Keratinocyte (primary cell): Measurements from ENCODE around the gene MYF6. TPM values are rescaled to one million over a fixed set of nuclear protein-coding genes. Genes with fewer than 3 reads are reported as not detected.

Source experiments
- DNase-seq: peaks from one replicate; pipeline ENCODE4 v3.0.0-alpha.2; 2011; ENCODE audit warnings: low read depth, missing footprints, low spot score
- FAIRE-seq: peaks from 2 replicates; lab custom pipeline; 2011; peaks lifted over from hg19 to GRCh38; lab: Jason Lieb, UNC
- H2AFZ ChIP-seq: 2 replicates; pipeline ENCODE4 v1.6.0; 2012; ENCODE audit warnings: low read length, control low read depth, inconsistent platforms; ENCODE audit not compliant: control insufficient read depth
- H3K27ac ChIP-seq: 2 replicates; pipeline ENCODE4 v1.5.1; 2011; ENCODE audit warnings: low read length; ENCODE audit not compliant: control insufficient read depth, insufficient read depth
- H3K27me3 ChIP-seq: 3 replicates; pipeline ENCODE4 v1.6.0; 2011; ENCODE audit warnings: low read length; ENCODE audit not compliant: control insufficient read depth, insufficient read depth; ENCODE audit errors: extremely low read depth
- H3K36me3 ChIP-seq, 2 experiments: 2 replicates in 1 of 2; 3 replicates in 1 of 2; pipeline ENCODE4 v1.5.1; 2011; ENCODE audit warnings: low read length in 2 of 2, mild to moderate bottlenecking in 1 of 2; ENCODE audit not compliant: control insufficient read depth in 2 of 2, insufficient read depth in 2 of 2; ENCODE audit errors: extremely low read depth in 1 of 2
- H3K4me1 ChIP-seq: 3 replicates; pipeline ENCODE4 v1.5.1; 2011; ENCODE audit warnings: low read length; ENCODE audit not compliant: control insufficient read depth, insufficient read depth; ENCODE audit errors: extremely low read depth
- H3K4me2 ChIP-seq: 3 replicates; pipeline ENCODE4 v1.6.0; 2011; ENCODE audit warnings: low read depth, low read length; ENCODE audit not compliant: control insufficient read depth, insufficient read depth; ENCODE audit errors: extremely low read depth
- H3K4me3 ChIP-seq, 3 experiments: fragments of 200-600 bp in 1 of 3; sonication (generic) in 1 of 3; 2 replicates in 2 of 3; 3 replicates in 1 of 3; pipeline ENCODE4 v1.5.1; 2011 to 2016; ENCODE audit warnings: low read length in 3 of 3, mild to moderate bottlenecking in 3 of 3, control low read depth in 2 of 3, inconsistent platforms in 1 of 3, low read depth in 1 of 3, mixed read lengths in 1 of 3, mixed run types in 1 of 3, moderate library complexity in 1 of 3; ENCODE audit not compliant: control insufficient read depth in 2 of 3, insufficient read depth in 2 of 3; ENCODE audit errors: extremely low read depth in 1 of 3
- H3K79me2 ChIP-seq: 2 replicates; pipeline ENCODE4 v1.6.0; 2012; ENCODE audit warnings: low read length; ENCODE audit not compliant: control insufficient read depth, insufficient read depth
- H3K9ac ChIP-seq: 3 replicates; pipeline ENCODE4 v1.6.0; 2011; ENCODE audit warnings: low read length; ENCODE audit not compliant: control insufficient read depth, insufficient read depth; ENCODE audit errors: extremely low read depth
- H3K9me1 ChIP-seq: 3 replicates; pipeline ENCODE4 v1.6.0; 2011; ENCODE audit warnings: low read length; ENCODE audit not compliant: control insufficient read depth, insufficient read depth; ENCODE audit errors: extremely low read depth
- H3K9me3 ChIP-seq: 2 replicates; pipeline ENCODE4 v1.5.1; 2012; ENCODE audit warnings: low read depth, low read length; ENCODE audit not compliant: control insufficient read depth
- H4K20me1 ChIP-seq: 3 replicates; pipeline ENCODE4 v1.6.0; 2011; ENCODE audit warnings: low read length; ENCODE audit not compliant: control insufficient read depth, insufficient read depth; ENCODE audit errors: extremely low read depth
- EZH2 ChIP-seq: IDR thresholded peaks from one replicate; pipeline ENCODE4 v1.6.1; 2012; ENCODE audit warnings: inconsistent platforms, mild to moderate bottlenecking, low read length, moderate library complexity
- dilution Hi-C: fragments of 300-500 bp; cut with MboI; formaldehyde crosslinking; loops from one replicate; pipeline ENCODE4 v1.7.0; 2020; ENCODE audit warnings: low sequenced_read_pairs; ENCODE audit not compliant: extremely low pct_ligation_motif_present
- polyA plus RNA-seq, 5 experiments: library from polyadenylated mRNA; depleted of rRNA in 3 of 5; stranded (reverse) in 3 of 5; stranded (forward) in 1 of 5; unstranded in 1 of 5; fragments of >200 nt; gene quantifications; 1 replicate in 1 of 5; 2 replicates in 3 of 5; 3 replicates in 1 of 5; pipeline versions ENCODE4 v1.2.1 to v1.2.3, GENCODE V29; 2011 to 2012; ENCODE audit warnings: missing spikeins in 2 of 5, low read depth in 1 of 5, low replicate concordance in 1 of 5
- TF ChIP-seq, protein P1 (sequence below), 3 experiments: IDR thresholded peaks in 1 of 3; conservative IDR thresholded peaks in 1 of 3; optimal IDR thresholded peaks in 1 of 3; 2 replicates in 2 of 3; 3 replicates in 1 of 3; pipeline versions ENCODE3 to v1.5.1; 2011; ENCODE audit warnings: low read length in 3 of 3, mild to moderate bottlenecking in 3 of 3, moderate library complexity in 2 of 3, control low read depth in 1 of 3, inconsistent platforms in 1 of 3; ENCODE audit not compliant: insufficient read depth in 2 of 3; ENCODE audit errors: extremely low read depth in 1 of 3

Gene MYF6
- polyA plus RNA-seq, 1 donor (not counting 4 experiments of a cell fraction or from before 2014, with no cell fraction given) = not detected

GRCh38 chr12:80676856-80677255, 30.6 kb upstream of the MYF6 start:
- no peaks in the 10 kb centered on the region for H3K79me2 ChIP-seq
- H3K9ac ChIP-seq = no peak overlapping the region
- H3K27me3 ChIP-seq = no peaks in the 10 kb centered on the region
- H4K20me1 ChIP-seq = no peaks in the 10 kb centered on the region
- TF ChIP-seq EZH2 = no peak
- TF ChIP-seq, protein P1, sequence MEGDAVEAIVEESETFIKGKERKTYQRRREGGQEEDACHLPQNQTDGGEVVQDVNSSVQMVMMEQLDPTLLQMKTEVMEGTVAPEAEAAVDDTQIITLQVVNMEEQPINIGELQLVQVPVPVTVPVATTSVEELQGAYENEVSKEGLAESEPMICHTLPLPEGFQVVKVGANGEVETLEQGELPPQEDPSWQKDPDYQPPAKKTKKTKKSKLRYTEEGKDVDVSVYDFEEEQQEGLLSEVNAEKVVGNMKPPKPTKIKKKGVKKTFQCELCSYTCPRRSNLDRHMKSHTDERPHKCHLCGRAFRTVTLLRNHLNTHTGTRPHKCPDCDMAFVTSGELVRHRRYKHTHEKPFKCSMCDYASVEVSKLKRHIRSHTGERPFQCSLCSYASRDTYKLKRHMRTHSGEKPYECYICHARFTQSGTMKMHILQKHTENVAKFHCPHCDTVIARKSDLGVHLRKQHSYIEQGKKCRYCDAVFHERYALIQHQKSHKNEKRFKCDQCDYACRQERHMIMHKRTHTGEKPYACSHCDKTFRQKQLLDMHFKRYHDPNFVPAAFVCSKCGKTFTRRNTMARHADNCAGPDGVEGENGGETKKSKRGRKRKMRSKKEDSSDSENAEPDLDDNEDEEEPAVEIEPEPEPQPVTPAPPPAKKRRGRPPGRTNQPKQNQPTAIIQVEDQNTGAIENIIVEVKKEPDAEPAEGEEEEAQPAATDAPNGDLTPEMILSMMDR (optimal IDR thresholded peaks at IDR 0.05 in 1 of 3, IDR thresholded peaks at IDR 0.05 in 1 of 3, conservative IDR thresholded peaks at IDR 0.05 in 1 of 3; ENCODE audit: extremely low read depth in 1 of 3, insufficient read depth in 2 of 3, low read length in 3 of 3) = no peak
- DNase-seq (no peak), FAIRE-seq (no peak)
- no peaks in the 10 kb centered on the region for H3K36me3 ChIP-seq
- H3K4me1 ChIP-seq = no peaks in the 10 kb centered on the region
- H3K9me1 ChIP-seq = no peaks in the 10 kb centered on the region
- no peaks in the 10 kb centered on the region for H3K9me3 ChIP-seq
- H3K4me2 ChIP-seq = no peak overlapping the region
- dilution Hi-C loops = no loop called here
- H3K4me3 ChIP-seq = no peak overlapping the region
- no peak overlapping the region for H3K27ac ChIP-seq
- H2AFZ ChIP-seq = no peak overlapping the region

DNA sequence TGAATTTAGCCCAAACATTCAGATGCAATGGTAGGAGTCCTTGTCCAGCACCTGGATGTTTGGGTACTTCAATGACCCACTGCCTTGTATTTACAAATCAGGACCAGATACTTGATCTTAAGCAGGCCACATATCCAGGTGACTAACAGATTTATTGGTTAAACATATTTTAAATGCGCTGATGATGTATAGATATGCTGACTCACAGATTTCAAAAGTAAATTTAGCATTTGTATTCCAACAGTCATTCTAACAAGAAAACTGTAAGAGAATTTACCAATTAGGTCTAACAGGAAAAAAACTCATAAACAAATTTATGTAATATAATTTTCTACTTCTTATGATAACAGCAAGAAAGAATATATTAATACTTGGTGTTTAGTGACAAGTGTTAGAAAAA, 29.4 kb upstream of the MYF6 start:
- dilution Hi-C loops = no loop called here
- H3K9me3 ChIP-seq = no peaks in the 10 kb centered on the region
- no peaks in the 10 kb centered on the region for H3K9me1 ChIP-seq
- TF ChIP-seq, protein P1 (optimal IDR thresholded peaks at IDR 0.05 in 1 of 3, IDR thresholded peaks at IDR 0.05 in 1 of 3, conservative IDR thresholded peaks at IDR 0.05 in 1 of 3; ENCODE audit: extremely low read depth in 1 of 3, insufficient read depth in 2 of 3, low read length in 3 of 3) = no peak
- TF ChIP-seq EZH2 = no peak
- H3K27me3 ChIP-seq = no peaks in the 10 kb centered on the region
- H3K9ac ChIP-seq = no peak overlapping the region
- DNase-seq (no peak), FAIRE-seq (no peak)
- no peaks in the 10 kb centered on the region for H3K36me3 ChIP-seq
- no peak overlapping the region for H3K4me2 ChIP-seq
- H2AFZ ChIP-seq = no peak overlapping the region
- no peaks in the 10 kb centered on the region for H4K20me1 ChIP-seq
- no peaks in the 10 kb centered on the region for H3K79me2 ChIP-seq
- H3K27ac ChIP-seq = no peak overlapping the region
- no peaks in the 10 kb centered on the region for H3K4me1 ChIP-seq
- no peak overlapping the region for H3K4me3 ChIP-seq
